Mesodermal cell (in vitro differentiated cells): ENCODE measurements around the gene CELSR1. TPM values are rescaled to one million over a fixed set of nuclear protein-coding genes. Genes with fewer than 3 reads are reported as not detected.
A peak's percentile ranks its signal among the peaks of the same experiment; 100 is the strongest.

Experiments
- H3K27ac ChIP-seq: 2 replicates; pipeline ENCODE4 v1.7.0; 2013; ENCODE audit warnings: mild to moderate bottlenecking, low read depth, low read length, moderate library complexity; ENCODE audit not compliant: severe bottlenecking
- H3K36me3 ChIP-seq: 2 replicates; pipeline ENCODE4 v1.7.1; 2013; ENCODE audit warnings: mild to moderate bottlenecking, low read length, moderate library complexity; ENCODE audit not compliant: control insufficient read depth, insufficient read depth
- H3K4me1 ChIP-seq: one replicate; pipeline ENCODE4 v1.7.1; 2013; ENCODE audit warnings: mild to moderate bottlenecking, low read length; ENCODE audit not compliant: insufficient read depth, control insufficient read depth, poor library complexity, severe bottlenecking
- H3K4me3 ChIP-seq: 2 replicates; pipeline ENCODE4 v1.7.0; 2013; ENCODE audit warnings: low read length, control low read depth, mild to moderate bottlenecking; ENCODE audit not compliant: insufficient read depth, poor library complexity, severe bottlenecking; ENCODE audit errors: extremely low read depth
- H3K9me3 ChIP-seq: 2 replicates; pipeline ENCODE4 v1.7.1; 2013; ENCODE audit warnings: mild to moderate bottlenecking, low read length, moderate library complexity; ENCODE audit not compliant: control insufficient read depth
- WGBS, 2 experiments: methylation state at CpG; one replicate each; pipeline ENCODE4 v1.1.5; 2013; ENCODE audit warnings: missing lambda C conversion rate in 2 of 2; ENCODE audit not compliant: insufficient coverage in 2 of 2; 5-methylcytosine and 5-hydroxymethylcytosine counted together
- polyA plus RNA-seq, 2 experiments: library from polyadenylated mRNA; stranded (reverse); fragments of 50-300 nt; gene quantifications; one replicate each; pipeline ENCODE4 v1.2.3, GENCODE V29; 2013

Gene CELSR1
- polyA plus RNA-seq (2013, experiment 1 of 2): 6.8 TPM
- polyA plus RNA-seq (2013, experiment 2 of 2): 5.1 TPM

DNA sequence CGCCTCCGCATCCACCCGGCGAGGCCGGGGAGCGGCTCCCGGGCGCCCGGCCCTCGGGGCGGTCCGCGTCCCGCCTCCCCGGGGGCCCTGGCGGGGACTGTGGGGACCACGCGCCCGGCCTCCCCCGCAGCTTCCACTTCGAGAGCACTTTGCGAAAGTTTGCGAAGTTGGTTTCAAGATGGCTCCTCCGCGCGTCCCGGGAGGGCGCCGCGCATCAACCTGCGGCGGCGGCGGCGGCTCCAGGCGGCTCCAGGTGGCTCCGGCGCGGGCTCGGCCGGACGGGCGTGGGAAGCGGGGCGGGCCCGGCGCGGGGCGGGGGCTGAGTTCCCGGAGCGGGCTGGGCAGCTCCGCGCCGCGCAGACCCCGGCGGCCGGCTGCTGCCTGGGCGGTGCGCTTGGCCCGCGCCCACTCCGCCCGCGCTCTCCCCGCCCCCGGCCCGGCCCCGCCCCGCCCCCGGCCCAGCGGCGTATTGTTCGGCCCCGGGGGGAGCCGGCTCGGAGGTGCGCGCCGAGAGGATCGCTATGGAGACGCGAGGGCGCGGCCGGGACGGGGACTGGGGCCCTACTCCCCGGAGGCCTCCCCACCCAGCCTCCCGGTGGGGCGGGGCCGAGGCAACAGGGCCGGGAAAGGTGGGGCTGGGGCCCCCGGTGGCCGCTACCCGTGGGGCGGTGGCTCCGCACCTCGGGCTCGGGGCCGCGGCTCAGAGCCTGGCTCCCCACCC is at the start of gene CELSR1:
Gene CELSR1, minus strand, starts transcription at position 396 of the 721 bp plus-strand sequence. CDS start 450 bp downstream, outside the sequence.
- no peak within 1 kb of the TSS for H3K27ac ChIP-seq

GRCh38 chr22:46587061-46587460 is 49.6 kb upstream of the CELSR1 start:
- WGBS, 2 experiments: 95 to 96% methylated on average over 8 of the region's 9 CpGs
- Histone ChIP-seq H3K27ac (no peak overlapping the region), H3K36me3 (no peaks in the 10 kb centered on the region), H3K4me3 (no peak overlapping the region), H3K4me1 (peaks cover 15% of the 10 kb centered on the region), H3K9me3 (no peaks in the 10 kb centered on the region)

More for the DNA sequence above, at the start of gene CELSR1:
- Histone ChIP-seq H3K36me3 (peaks cover 10% of the 10 kb centered on the region), H3K4me3 (peak within 1 kb of the TSS; percentile 44), H3K4me1 (peaks cover 14% of the 10 kb centered on the region), H3K9me3 (peaks cover 23% of the 10 kb centered on the region)
- WGBS, 2 experiments: 0% methylated on average over 52 to 56 of the region's 101 CpGs

- H3K4me1 ChIP-seq: peaks cover 11% of the 10 kb centered on the region
- no peaks in the 10 kb centered on the region for H3K9me3 ChIP-seq
- no peaks in the 10 kb centered on the region for H3K36me3 ChIP-seq
- no peak overlapping the region for H3K4me3 ChIP-seq
- WGBS, 2 experiments: 94 to 95% methylated on average over 8 to 11 of the region's 12 CpGs
- no peak overlapping the region for H3K27ac ChIP-seq
Observed at GRCh38 chr22:46586531-46587011, 49.2 kb upstream of the CELSR1 start.

DNA sequence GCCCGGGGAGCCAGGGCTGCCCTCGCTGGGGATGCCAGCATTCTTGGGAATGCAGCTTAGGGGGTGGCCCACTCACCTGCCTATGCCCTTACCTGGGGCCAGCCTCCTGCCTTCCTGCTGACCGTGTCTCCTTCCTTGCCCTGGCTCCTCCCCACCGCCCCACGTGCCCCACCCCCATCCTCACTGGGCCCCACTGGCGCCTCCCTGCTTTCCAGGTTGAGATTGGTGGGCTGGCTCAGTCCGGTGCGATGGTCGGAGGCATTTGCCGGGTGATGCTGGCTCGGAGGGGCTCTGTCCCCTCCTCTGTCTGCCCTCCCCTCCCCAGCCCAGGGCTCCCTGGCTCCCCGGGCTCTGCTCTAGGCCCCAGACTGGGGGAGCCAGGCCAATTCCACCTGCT is 48.7 kb upstream of the CELSR1 start:
- H3K27ac ChIP-seq: no peak overlapping the region
- H3K36me3 ChIP-seq: no peaks in the 10 kb centered on the region
- WGBS, 2 experiments: 92 to 93% methylated on average over 3 to 7 of the region's 12 CpGs
- H3K9me3 ChIP-seq: no peaks in the 10 kb centered on the region
- H3K4me3 ChIP-seq: no peak overlapping the region
- H3K4me1 ChIP-seq: peaks cover 9% of the 10 kb centered on the region

DNA sequence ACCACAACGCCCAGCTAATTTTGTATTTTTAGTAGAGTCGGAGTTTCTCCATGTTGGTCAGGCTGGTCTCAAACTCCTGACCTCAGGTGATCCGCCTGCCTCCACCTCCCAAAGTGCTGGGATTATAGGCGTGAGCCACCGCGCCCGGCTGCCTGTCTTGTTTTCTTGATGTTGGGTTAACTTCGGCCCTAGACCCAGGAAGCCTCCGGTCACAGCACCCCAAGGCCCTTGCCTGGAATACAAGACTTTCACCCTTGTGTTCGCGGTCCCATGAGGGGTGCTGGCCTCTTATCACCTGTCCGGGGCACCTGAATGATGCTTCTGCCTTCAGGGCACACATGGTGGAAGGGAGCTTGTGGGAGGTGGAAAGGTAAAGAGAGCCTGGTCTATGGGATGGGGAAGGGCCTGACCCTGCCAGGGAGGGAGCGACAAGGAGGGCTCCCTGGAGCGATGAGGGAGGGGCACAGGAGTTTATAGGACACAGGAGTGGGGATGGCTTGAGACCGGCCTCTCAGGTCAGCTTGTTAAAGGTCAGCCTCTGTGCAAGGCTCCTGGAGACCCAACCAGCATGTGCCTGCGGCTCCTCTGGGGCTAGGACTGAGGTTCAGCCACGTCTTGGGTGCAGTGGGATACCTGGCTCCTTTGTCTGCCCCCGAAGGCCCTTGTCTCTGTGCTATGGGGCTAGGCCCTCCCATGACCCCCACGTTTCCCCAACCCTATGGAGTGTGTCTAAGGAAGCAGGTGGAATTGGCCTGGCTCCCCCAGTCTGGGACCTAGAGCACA is 48.1 kb upstream of the CELSR1 start:
- no peak overlapping the region for H3K4me3 ChIP-seq
- H3K36me3 ChIP-seq: no peaks in the 10 kb centered on the region
- WGBS, 2 experiments: 94 to 96% methylated on average over 12 to 16 of the region's 19 CpGs
- no peaks in the 10 kb centered on the region for H3K9me3 ChIP-seq
- no peak overlapping the region for H3K27ac ChIP-seq
- H3K4me1 ChIP-seq: peaks cover 12% of the 10 kb centered on the region

GRCh38 chr22:46584081-46584921 is 46.9 kb upstream of the CELSR1 start:
- 58% methylated on average over 32 to 33 of the region's 43 CpGs for WGBS, 2 experiments
- no peaks in the 10 kb centered on the region for H3K9me3 ChIP-seq
- no peaks in the 10 kb centered on the region for H3K36me3 ChIP-seq
- H3K27ac ChIP-seq: no peak overlapping the region
- no peak overlapping the region for H3K4me3 ChIP-seq
- H3K4me1 ChIP-seq: peaks cover 24% of the 10 kb centered on the region

- Histone ChIP-seq H3K27ac (no peak overlapping the region), H3K9me3 (no peaks in the 10 kb centered on the region), H3K36me3 (no peaks in the 10 kb centered on the region), H3K4me3 (no peak overlapping the region), H3K4me1 (peaks cover 31% of the 10 kb centered on the region)
- WGBS, 2 experiments: 94 to 100% methylated on average over 9 to 11 of the region's 11 CpGs
Observed at GRCh38 chr22:46583571-46583970, 46.2 kb upstream of the CELSR1 start.

- Histone ChIP-seq H3K36me3 (no peaks in the 10 kb centered on the region), H3K4me1 (peaks cover 41% of the 10 kb centered on the region), H3K4me3 (no peak overlapping the region), H3K27ac (no peak overlapping the region), H3K9me3 (no peaks in the 10 kb centered on the region)
- WGBS, 2 experiments: 87 to 94% methylated on average over 11 of the region's 14 CpGs
Observed at GRCh38 chr22:46582281-46582933, 45.0 kb upstream of the CELSR1 start.

DNA sequence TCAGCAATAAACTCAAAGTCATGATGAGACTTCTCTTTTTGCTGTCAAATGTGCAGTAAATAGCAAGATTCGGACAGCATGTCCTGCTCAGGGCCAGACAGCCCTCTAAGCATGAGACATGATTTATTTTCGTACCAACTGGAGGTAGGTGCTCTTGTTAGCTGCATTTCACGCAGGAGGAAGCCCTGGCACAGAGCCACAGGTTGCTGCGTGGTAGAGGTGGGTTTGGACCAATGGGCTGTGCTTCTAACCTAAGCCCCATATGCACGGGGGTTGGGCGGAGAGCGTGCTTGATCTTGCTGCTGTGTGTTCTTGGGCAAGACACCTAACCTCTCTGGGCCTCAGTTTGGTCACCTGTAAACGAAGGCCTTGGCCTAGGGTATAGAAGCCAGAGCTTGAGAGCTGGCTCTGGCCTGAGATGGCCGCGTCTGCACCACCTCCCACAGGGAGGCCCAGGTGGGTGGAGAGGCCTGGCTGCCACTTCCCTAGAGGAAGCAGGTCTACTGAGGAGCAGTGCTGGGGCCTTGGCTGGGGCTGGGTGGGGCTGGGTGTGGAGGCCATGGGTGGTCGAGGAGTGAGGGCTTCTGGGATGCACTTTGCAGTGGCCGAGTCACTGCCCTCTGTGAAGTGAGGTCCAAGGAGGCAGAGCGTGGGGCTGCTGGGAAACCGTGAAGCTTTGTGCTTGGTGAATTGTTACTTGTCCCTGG is 44.3 kb upstream of the CELSR1 start:
- no peaks in the 10 kb centered on the region for H3K9me3 ChIP-seq
- H3K4me3 ChIP-seq: no peak overlapping the region
- no peaks in the 10 kb centered on the region for H3K36me3 ChIP-seq
- H3K4me1 ChIP-seq: peaks cover 41% of the 10 kb centered on the region
- no peak overlapping the region for H3K27ac ChIP-seq
- 88 to 89% methylated on average over 13 to 14 of the region's 14 CpGs for WGBS, 2 experiments
